ENCODE measurements around the gene SH3BP2. TPM values are rescaled to one million over a fixed set of nuclear protein-coding genes. Genes with fewer than 3 reads are reported as not detected.

SH3BP2 gene
- total RNA-seq, 1 donor from 2014 or later, result 24.9 TPM

DNA sequence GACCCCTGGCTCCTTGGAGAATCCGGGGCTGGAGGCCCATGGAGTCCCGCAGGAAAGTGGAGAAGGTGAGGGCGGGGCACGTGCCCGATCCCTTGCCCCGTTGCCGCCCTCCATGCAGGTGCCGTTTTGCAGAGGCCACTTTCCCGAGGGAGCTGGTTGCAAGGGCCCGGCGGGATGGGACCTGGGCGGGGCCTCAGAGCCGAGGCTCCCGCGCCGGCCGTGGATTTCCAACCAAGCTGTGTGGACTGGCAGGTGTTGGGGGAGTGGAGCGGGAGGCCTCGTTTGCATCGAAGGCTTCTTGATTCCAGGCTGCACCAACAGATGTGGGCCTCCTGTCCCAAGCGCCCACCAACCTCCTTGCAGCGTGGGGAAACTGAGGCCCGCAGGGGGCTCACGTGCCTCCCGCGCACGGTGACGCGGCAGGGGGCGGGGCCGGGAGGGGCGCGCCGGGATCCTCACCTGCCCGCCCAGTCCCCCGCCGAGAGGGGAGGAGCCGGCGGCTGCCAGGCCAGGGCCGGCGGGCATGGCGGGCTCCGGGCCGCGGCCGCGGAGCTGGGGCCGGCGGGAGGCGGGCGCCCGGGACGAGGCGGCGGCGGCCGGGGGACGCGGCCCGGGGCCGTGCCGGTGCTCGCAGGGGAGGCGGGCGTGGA is 24.9 kb downstream of the SH3BP2 start:
- no peak for DNase-seq (ENCODE audit: low read depth, low spot score)

- no peak for DNase-seq (ENCODE audit: low read depth, low spot score)
Measured at GRCh38 chr4:2818351-2818939, 25.6 kb downstream of the SH3BP2 start.

GRCh38 chr4:2819244-2820215 is 26.6 kb downstream of the SH3BP2 start:
- no peak for DNase-seq (ENCODE audit: low read depth, low spot score)

DNA sequence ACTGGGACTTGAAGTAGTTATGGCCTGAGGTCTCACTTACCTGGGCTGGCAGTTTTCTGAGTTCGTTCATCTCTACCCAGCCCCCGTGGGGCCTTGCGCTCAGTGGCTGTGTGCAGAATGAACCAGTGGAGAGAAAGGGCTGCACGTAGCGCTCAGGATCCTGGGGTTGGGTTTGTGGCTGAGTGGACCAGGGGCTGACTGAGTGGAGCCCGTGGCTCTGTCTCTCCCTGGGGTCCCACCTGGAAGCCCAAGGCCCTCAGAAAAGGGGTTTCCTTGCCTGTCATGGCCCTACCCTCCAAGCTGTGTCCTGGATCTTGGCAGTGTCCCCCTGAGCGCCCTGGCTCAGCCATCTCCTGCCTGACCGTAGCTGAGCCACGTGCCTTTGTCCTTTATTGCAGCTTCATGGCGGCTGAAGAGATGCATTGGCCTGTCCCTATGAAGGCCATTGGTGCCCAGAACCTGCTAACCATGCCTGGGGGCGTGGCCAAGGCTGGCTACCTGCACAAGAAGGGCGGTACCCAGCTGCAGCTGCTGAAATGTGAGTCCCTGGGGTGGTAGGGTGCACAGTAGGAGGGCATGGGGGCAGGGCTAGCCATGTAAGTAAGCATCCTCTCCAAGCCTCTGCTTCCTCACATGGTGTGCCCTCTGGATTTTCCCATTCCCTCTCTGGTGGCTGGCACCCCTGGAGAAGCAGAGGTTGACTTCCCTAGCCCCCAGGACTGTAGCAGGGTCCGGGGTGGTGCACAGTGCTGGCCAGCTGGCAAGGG is 27.5 kb downstream of the SH3BP2 start:
- DNase-seq (ENCODE audit: low read depth, low spot score), result no peak

GRCh38 chr4:2822461-2823300 is 29.8 kb downstream of the SH3BP2 start:
- no peak for DNase-seq (ENCODE audit: low read depth, low spot score)

DNA sequence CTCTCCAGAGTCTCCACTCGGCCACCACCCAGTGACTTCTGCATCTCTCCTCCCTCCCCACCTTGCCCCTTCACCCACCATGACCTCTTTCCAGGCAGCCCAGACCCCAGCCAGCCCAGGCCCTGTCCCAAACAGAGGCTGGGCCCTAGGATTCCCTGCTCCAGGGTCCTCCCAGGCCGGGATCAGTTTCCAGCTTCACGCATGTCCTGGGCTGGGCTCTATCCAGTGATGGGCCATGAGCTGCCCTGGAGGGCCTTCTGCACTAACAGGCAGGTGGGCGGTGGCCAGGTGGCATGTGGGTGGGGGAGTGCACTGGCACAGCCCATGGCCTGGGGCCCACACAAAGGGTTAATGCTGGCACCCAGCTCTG is 30.4 kb downstream of the SH3BP2 start:
- no peak for DNase-seq (ENCODE audit: low read depth, low spot score)

DNA sequence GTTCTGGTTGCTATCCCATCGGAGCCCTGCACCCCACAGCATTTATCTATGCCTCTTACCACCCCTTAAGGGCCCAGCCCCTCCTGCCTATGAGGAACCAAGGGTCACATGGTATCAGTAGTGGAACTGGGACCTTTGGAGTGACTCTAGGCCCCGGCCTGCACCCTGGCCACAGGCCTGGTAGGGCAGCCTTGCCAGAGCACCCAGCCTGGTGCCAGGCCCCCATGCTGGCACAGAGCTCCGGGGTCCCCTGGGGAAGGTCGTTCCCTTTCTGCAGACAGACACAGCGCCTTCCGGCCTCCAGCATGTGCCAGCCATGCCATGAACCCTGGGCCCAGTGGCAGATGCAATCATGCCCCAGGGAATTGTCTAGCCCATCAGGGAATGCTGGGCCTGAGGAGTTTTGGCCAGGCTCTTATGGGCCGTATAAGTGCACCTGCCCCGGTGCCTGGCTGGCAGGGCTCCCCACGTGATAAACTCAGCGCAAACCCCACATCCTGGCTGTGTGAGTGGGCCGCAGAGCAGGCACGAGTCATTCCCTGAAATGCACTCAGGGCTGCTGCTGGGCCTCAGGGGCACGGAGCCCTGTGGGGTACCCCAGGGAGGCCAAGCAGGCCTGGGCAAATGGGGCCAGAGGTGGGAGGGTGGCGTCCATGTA is 30.9 kb downstream of the SH3BP2 start:
- no peak for DNase-seq (ENCODE audit: low read depth, low spot score)

- no peak for DNase-seq (ENCODE audit: low read depth, low spot score)
Measured at GRCh38 chr4:2824329-2824835, 31.5 kb downstream of the SH3BP2 start.

GRCh38 chr4:2824836-2825381 is 32.0 kb downstream of the SH3BP2 start:
- no peak for DNase-seq (ENCODE audit: low read depth, low spot score)

DNA sequence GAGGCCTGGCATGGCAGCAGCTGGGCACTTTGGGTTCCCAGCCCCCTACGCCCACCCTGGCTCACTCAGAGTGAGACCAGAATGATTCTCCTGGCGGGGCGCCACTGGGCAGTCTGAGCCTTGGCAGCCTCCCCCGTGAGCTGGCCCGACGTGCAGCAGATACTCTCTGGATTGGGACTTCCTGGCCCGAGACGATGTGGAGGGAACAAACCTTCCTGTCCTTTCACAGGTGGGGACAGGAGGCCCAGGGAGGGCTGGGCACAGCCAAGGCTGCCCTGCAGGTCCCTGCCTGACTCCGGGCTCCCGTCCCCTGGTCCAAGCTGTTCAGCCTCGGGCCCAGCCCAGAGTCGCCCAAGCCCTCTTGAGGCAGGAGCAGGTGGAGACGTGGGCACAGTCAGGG is 32.9 kb downstream of the SH3BP2 start:
- DNase-seq (ENCODE audit: low read depth, low spot score), result no peak

- DNase-seq (ENCODE audit: low read depth, low spot score), result no peak
Measured at GRCh38 chr4:2827071-2827873, 34.4 kb downstream of the SH3BP2 start.

- no peak for DNase-seq (ENCODE audit: low read depth, low spot score)
Measured at GRCh38 chr4:2827874-2828751, 35.2 kb downstream of the SH3BP2 start.

- no peak for DNase-seq (ENCODE audit: low read depth, low spot score)
Measured at GRCh38 chr4:2828758-2829181, 35.9 kb downstream of the SH3BP2 start.

DNA sequence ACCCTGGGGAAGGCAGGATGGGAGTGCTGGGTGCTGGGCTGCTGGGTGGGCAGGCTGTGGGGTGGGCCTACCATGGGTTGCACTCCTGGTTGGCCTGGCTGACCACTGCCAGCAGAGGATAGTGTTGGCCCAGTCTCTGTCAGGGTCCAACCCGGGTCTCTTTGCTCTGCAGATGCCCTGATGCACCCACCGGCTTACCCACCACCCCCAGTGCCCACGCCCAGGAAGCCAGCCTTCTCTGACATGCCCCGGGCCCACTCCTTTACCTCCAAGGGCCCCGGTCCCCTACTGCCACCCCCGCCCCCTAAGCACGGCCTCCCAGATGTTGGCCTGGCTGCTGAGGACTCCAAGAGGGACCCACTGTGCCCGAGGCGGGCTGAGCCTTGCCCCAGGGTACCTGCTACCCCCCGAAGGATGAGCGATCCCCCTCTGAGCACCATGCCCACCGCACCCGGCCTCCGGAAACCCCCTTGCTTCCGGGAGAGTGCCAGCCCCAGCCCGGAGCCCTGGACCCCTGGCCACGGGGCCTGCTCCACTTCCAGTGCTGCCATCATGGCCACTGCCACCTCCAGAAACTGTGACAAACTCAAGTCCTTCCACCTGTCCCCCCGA is 36.5 kb downstream of the SH3BP2 start:
- DNase-seq (ENCODE audit: low read depth, low spot score), result no peak

DNA sequence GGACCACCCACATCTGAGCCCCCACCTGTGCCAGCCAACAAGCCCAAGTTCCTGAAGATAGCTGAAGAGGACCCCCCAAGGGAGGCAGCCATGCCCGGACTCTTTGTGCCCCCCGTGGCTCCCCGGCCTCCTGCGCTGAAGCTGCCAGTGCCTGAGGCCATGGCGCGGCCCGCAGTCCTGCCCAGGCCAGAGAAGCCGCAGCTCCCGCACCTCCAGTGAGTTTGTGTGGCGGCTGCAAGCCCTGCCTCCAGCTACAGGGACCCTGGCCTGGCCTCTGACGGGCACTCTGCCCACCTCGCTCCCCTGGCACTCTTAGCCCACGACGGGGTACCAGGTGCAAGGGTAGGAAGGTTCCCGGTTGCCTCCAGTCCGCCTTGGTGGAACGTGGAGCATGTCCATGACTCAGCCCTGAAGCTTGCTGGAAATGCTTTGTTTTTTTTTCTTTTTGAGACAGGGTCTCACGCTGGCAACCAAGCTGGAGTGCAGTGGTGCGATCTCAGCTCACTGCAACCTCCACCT is 37.1 kb downstream of the SH3BP2 start:
- DNase-seq (ENCODE audit: low read depth, low spot score), result no peak

- DNase-seq (ENCODE audit: low read depth, low spot score), result no peak
Measured at GRCh38 chr4:2830632-2831610, 38.0 kb downstream of the SH3BP2 start.

Data from pulmonary artery endothelial cell (primary cell).